ENCODE data around the gene DIP2A.

DNA sequence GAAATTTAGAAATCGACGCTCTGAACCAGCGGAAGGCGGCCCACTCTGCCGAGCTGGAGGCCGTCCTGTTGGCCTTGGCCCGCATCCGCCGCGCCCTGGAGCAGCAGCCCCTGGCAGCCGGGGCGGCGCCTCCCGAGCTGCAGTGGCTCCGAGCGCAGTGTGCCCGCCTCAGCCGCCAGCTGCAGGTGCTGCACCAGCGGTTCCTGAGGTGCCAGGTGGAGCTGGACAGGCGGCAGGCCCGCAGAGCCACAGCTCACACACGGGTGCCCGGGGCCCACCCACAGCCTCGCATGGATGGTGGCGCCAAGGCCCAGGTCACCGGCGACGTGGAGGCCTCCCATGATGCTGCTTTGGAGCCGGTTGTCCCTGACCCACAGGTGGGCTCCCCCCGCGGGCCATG, 47.0 kb upstream of the DIP2A start:
- TF ChIP-seq, protein P1, sequence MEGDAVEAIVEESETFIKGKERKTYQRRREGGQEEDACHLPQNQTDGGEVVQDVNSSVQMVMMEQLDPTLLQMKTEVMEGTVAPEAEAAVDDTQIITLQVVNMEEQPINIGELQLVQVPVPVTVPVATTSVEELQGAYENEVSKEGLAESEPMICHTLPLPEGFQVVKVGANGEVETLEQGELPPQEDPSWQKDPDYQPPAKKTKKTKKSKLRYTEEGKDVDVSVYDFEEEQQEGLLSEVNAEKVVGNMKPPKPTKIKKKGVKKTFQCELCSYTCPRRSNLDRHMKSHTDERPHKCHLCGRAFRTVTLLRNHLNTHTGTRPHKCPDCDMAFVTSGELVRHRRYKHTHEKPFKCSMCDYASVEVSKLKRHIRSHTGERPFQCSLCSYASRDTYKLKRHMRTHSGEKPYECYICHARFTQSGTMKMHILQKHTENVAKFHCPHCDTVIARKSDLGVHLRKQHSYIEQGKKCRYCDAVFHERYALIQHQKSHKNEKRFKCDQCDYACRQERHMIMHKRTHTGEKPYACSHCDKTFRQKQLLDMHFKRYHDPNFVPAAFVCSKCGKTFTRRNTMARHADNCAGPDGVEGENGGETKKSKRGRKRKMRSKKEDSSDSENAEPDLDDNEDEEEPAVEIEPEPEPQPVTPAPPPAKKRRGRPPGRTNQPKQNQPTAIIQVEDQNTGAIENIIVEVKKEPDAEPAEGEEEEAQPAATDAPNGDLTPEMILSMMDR (IDR thresholded peaks at IDR 0.05) = no peak
- TF ChIP-seq POLR2AphosphoS5 (IDR thresholded peaks at IDR 0.05) (no peak), POLR2A (IDR thresholded peaks at IDR 0.05) (no peak)

Measured in suprapubic skin (tissue), 4 donors.